Frontal cortex (tissue), 4 donors: ENCODE results near the gene TMPO. TPM values are rescaled to one million over a fixed set of nuclear protein-coding genes. Genes with fewer than 3 reads are reported as not detected.
"Not testable (repeated sequence)": the region's sequence is repeated elsewhere in the genome, so short reads cannot be mapped to it uniquely, and the experiment has no call there.

Experiments used
- DNase-seq, 2 donors: peaks; one replicate each; pipeline ENCODE4 v3.0.0; 2012; ENCODE audit warnings: low spot score in 2 of 2
- FAIRE-seq: peaks from 2 replicates; lab custom pipeline; 2012; peaks lifted over from hg19 to GRCh38; lab: Jason Lieb, UNC
- small RNA-seq: library from RNA; depleted of rRNA; stranded (forward); fragments of <200 nt; gene quantifications from one replicate; pipeline ENCODE3, GENCODE V24; 2014
- total RNA-seq: library from RNA; depleted of rRNA; stranded (reverse); fragments of >200 nt; gene quantifications from one replicate; pipeline ENCODE4 v1.2.3, GENCODE V29; 2014
- donor health status: control.
- donor health status: control.
- donor health status: control.

TMPO gene
- total RNA-seq, 1 donor from 2014 or later: 146 TPM

DNA sequence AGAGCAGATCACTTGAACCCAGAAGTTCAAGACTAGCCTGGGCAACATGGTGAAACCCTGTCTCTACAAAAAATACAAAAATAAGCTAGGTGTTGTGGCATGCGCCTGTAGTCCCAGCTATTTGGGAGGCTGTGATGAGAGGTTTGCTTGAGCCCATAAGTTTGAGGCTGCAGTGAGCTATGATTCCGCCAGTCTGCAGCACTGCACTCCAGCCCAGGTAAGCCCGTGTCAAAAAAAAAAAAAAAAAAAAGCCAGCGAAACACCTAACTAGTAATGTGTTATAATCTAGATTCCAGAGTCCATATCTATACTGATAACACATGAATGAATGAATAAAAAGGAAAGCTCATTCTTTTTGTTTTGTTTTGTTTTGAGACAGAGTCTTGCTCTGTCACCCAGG lies 59.6 kb downstream of the TMPO start:
- DNase-seq: no peak
- no peak for FAIRE-seq

DNA sequence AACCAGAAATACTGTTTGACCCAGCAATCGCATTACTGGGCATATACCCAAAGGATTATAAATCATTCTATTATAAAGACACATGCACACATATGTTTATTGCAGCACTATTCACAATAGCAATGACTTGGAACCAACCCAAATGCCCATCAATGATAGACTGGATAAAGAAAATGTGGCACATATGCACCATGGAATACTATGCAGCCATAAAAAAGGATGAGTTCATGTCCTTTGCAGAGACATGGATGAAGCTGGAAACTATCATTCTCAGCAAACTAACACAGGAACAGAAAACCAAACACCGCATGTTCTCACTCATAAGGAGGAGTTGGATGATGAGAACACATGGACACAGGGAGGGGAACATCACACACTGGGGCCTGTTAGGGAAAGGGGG lies 61.4 kb downstream of the TMPO start:
- DNase-seq, FAIRE-seq: not testable (repeated sequence)

DNA sequence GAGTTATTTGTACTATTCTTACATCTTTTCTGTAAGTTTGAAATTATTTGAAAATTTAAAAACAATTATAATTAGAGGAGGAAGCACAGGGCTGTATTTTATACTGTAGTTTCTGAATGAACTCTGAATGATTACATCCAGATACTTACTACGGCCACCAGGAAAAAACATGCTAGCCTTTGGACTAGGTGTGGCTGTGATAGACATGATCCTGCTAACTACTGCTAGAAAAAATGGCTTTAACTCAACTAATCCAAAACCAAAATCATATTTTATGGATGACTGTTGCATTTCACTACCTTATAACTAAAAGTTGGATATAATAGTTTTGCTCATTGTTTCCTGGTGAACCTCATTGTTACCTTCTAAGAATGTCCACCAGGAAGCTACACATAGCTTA lies 63.0 kb downstream of the TMPO start:
- FAIRE-seq: no peak
- no peak for DNase-seq

DNA sequence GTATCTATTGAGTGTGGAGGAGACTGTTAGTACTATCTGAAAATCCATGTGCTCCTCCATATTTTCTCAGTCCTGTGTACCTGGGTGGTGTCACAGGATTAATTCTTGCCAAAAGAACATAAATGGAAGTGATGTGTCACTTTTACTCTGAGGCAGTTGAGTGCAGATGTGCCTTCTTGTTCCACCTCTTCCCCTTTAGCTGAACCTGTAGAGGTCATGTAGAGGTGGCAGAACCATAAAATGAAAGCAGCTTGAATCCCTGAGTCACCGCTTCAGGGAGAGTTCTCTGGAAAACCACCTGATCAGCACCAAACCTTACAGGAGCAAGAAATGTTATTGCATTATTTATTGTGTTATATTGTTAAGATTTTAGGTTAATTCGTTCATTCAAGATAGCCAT lies 63.4 kb downstream of the TMPO start:
- DNase-seq (no peak), FAIRE-seq (no peak)

DNA sequence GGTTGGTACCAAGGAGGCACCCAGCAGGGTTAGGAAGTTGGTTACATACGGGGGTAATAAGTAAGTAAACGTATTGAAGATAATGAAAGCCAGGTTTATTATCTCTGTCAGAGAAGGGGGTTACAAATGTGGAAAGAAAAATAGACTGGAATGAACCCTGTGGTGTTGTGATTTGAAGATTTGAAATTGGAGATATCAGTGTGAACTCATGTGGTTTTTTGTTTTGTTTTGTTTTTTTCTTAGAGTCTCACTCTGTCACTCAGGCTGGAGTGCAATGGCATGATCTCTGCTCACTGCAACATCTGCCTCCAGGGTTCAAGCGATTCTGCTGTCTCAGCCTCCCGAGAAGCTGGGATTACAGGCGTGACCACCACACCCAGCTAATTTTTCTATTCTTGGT lies 64.0 kb downstream of the TMPO start:
- DNase-seq (no peak), FAIRE-seq (no peak)

DNA sequence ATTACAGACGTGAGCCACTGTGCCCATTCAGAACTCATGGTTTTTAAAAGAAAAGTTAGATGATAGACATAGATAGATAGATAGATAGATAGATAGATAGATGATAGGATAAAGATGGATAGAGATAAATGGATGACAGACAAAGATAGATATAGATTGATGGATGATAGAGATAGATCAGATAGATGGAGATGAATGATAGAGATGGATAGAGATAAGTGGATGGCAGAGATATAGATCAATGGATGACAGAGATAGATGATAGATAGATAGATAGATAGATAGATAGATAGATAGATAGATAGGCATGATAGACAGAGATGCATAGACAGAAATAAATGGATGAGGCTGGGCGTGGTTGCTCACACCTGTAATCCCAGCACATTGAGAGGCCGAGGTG lies 64.4 kb downstream of the TMPO start:
- FAIRE-seq (no peak), DNase-seq (no peak)

DNA sequence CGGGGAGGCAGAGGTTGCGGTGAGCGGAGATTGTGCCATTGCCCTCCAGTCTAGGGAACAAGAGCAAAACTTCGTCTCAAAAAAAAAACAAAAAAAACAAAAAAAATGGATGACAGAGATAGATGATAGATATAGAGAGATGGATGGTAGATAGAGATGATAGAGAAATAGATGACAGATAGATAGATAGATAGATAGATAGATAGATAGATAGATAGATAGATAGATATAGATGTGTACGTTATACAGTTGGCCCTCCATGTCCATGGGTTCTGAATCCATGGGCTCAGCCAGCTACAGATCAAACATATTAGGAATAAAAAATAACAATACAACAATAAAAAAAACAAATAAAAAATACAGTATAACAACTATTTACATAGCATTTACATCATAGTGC lies 65.3 kb downstream of the TMPO start:
- no peak for DNase-seq
- FAIRE-seq: no peak

DNA sequence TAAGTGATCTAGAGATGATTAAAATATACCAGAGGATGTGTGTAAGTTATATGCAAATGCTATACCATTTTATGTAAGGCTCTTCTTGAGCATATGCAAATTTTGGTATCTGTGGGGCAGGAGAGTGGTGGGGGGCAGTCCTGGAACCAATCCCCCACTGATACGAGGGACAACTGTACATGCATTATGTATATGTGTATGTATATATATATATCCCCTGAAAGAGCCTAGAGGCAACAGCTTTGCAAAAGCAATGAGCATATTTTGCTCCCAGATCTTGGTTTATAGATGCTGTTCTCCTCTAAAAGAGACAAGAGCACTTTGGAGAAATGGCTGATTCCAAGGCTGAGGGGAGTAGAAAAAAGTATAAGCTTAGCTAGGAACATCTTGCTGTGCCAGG lies 65.7 kb downstream of the TMPO start:
- FAIRE-seq (no peak), DNase-seq (no peak)

DNA sequence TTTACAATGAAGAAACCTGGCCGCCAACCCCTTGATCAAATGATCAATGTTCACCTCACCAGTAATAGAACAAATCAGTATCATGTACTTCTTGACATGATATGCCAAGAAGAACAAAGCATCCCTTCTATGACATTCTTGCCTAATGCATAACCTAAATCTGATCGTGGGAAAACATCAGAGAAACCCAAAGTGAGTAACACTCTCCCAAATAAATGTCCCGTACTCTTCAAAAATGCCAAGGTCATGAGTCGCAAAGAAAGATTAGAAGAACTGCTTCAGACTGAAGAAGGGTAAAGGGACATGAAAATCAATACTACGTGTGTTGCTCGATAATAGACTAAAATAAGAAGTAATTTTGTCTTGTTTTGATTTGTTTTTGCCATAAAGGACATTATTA lies 66.7 kb downstream of the TMPO start:
- FAIRE-seq (no peak), DNase-seq (no peak)

DNA sequence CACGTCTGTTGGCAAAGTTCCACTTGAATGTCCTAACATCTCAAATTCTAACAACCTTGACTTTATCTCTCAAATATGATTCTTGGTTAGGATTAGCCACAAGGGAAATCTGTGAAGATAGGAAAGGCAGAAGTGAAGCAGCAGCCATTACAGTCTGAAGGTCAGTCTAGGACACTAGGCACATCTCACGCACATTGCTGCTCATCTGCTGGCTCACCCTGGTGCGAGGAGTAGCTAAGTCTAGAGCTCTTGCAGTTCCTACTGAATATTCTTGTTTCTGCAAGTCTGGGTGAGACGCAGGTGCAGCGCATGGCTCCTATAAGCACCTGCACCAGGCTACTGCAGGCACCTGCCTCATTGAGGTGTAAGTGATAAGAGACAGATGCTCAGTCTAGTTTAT lies 71.7 kb downstream of the TMPO start:
- FAIRE-seq (no peak), DNase-seq (no peak)

DNA sequence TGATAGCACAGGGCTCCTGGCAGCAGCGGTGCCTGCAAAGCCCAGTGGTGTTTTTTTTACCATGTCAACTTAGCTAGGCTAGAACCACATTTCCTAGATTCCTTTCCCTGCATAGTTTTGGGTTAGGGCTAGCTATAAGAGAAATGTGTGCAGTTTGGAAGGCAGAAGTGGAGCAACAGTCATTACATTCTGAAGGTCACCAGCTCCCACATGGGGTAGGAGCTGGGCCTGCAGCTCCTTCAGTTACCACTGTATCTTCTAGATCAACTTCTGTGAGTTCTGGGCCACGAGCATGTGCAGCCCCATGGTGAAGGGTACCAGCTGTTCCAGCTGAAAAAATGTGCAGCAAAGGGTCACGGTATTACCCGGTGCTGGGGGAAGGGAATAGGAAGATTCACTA lies 75.8 kb downstream of the TMPO start:
- no peak for FAIRE-seq
- DNase-seq: no peak

DNA sequence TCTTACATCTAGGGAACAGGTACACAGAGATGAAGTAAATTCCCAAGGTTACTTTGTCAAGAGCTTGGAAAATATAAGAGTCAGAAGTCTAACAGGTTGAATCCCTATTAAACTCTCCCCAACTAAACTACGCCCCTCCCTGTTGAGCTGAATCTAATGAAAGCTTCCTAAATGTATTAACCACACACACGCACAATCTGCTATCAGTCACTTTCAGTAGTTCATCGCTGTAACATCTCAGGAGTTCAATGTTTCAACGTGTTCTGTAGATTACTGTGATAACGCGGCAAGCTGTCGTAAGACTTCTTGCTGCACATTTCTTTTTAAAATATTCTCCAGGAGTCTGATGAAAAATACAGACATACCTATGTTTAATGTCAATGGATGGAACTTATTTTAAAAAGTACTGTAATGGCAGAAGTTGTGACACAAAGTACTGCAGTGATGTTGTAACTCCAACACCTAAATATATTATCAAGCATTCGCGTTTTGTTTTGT lies 77.5 kb downstream of the TMPO start:
- FAIRE-seq: no peak
- DNase-seq: no peak

DNA sequence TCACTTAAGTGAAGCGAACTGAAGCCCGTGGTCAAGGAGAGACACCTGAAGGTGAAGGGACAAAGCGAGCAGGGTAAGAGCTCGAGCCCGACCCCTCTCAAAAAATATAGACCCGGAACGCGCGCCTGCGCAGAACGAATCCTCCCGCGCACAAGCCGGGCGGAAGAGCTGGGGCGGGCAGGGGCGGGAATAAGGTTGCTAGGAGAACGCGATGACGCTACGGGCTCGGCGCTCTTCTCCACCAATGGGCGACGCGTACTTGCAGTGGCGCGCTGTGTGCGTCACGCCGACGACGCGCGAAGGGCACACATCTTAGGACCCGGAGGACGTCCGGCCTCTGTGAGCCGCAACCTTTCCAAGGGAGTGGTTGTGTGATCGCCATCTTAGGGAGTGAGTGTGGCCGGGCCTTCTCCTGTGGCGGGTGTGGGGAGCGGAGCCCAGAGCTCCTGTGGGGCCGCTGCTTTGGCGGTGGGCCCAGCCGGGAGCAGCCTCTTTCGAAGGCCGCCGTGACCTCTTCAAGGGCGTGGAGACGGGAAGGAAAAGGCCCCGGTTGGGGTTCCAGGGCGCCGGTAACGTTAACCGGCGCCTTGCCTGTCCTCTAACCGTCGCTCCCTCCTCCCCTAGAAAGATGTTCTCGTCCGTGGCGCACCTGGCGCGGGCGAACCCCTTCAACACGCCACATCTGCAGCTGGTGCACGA lies 78.1 kb downstream of the TMPO start, which contains the start of gene SLC25A3:
SLC25A3 (plus strand) TSS at position 336 of the 699 bp plus-strand sequence; CDS start at position 629, 293 bp downstream.
- FAIRE-seq (no peak), DNase-seq (peak; percentile 91 to 96)

DNA sequence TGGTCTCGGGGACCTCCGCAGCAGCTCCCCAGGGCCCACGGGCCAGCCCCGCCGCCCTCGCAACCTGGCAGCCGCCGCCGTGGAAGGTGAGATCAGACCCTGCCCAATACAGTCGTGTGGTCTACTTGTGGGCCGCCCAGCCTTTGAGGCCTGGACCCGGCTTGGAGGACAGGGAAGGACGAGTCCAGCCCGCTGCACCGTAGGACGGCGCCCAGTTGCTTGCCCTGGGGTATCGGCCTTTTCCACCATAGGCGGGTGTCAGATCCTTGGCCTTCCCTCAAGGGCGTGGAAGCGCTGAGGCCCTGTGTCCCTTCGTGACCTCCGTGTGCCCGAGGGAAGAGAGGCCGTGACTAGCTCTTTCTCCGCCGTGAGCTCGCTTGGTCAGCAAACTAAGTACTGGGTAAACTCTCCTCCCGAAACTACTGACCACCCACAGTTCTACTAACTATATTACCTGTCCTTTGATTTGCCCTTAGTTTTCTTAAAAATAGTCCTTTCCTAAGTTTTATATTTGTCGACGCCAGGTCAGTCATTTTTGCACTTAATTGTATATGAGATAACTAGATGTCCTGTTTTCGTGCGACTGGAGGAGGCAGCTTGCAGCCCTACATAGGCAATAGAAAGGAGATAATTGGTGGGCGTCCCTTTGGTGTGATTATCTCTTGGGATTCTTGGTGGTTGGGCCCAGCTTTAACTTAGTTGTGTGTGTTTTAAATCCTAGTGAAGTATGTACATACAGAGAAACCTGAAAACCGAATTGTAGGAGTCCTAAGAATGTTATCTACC lies 78.9 kb downstream of the TMPO start:
- no peak for FAIRE-seq

DNA sequence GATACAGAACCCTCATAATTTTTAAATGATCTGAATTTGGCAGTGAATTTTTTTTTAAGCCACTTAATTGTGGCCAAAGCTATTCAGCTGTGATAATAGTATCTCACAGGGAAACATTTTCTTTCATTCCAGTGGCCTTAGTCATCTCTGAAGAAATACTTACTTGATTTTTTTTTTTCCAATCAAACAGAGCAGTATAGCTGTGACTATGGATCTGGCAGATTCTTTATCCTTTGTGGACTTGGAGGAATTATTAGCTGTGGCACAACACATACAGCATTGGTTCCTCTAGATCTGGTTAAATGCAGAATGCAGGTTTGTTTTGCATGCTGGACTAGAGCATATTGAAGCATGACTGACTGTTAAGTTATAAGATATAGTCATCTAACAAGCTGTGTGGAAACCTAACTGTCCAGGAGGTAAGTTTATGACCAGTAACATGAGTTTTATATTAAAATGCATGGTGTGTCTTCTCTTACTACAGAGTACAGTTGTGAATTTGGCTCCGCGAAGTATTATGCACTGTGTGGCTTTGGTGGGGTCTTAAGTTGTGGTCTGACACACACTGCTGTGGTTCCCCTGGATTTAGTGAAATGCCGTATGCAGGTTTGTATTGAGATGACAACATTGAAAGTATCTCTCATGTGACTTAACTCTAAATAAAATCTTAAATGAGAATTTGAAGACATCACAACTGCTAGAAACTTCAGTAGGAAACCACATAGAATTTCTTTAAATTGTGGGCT lies 80.0 kb downstream of the TMPO start:
- DNase-seq: no peak
- FAIRE-seq: no peak

More for the DNA sequence above, 78.9 kb downstream of the TMPO start:
- DNase-seq: no peak

DNA sequence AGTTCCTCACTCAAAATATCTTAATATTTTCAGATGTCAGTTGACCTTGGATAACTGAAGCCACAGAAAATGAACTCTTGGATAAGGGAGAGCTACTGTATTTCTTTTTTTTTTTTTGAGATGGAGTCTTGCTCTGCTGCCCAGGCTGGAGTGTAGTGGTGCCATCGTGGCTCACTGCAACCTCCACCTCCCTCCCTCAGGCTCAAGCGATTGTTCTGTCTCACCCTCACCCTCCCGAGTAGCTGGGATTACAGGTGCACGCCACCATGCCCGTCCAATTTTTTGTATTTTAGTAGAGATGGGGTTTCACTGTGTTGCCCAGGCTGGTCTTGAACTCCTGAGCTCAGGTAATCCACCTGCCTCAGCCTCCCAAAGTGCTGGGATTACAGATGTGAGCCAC lies 81.9 kb downstream of the TMPO start:
- not testable (repeated sequence) for DNase-seq, FAIRE-seq

Small RNA genes within 50 kb of the gene (small RNA-seq; reads per million reads assigned to genes)
- 3.9 reads per million, percentile 90 among the genes with 10 or more reads in this experiment for gene SNORA53

Other genes with a start within 250 kb of the TMPO start
- 241 TPM for gene SLC25A3, start 78.1 kb downstream of the TMPO start, total RNA-seq
- 9.4 TPM for gene IKBIP, start 129.2 kb downstream of the TMPO start, total RNA-seq
- gene APAF1, start 129.7 kb downstream of the TMPO start, total RNA-seq: 39.9 TPM